Measurements from ENCODE around the gene RAPGEF4.

DNA sequence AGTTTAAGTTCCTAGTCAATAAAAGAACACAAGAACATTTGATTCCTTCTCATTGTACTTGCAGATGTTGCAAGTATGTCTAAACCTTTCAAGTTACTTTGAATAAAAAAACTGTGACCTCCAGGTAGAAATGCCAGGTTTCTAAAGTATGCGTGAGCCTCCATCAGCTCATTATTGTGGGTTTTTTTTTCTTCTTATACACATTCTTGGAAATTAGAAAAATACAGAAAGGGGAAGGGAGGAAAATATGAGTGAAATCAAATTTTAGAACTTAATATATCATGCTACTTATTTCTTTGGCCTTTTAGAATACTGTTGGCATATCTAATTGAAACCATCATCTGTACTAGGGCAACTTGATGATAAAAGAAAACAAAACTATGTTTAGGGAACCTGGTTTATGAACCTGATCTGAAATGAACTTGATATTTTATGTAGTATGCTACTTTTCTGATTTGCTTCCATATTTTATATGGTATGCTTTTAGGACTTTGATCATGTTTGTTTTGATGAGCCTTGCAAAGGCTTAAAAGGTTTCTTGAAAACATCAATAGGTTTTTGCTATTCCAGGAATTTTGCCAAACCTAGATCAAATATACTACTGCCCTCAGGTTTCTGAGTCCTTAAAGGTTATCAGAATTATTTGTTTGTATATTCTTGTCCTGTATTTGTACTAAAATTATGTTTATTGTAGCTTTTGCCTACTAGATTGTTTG lies 209.3 kb downstream of the RAPGEF4 start:
- TF ChIP-seq CTCF (CRISPR knock-in tag; IDR thresholded peaks at IDR 0.05) (no peak), ATF2 (CRISPR knock-in tag; IDR thresholded peaks at IDR 0.05) (no peak), ATRX (CRISPR knock-in tag; IDR thresholded peaks at IDR 0.05; ENCODE audit: borderline replicate concordance) (no peak), FOXP1 (IDR thresholded peaks at IDR 0.05) (no peak), FOXP1 (CRISPR knock-in tag; IDR thresholded peaks at IDR 0.05) (no peak), SOX6 (IDR thresholded peaks at IDR 0.05) (no peak), SOX6 (CRISPR knock-in tag; IDR thresholded peaks at IDR 0.05) (no peak), ZNF329 (CRISPR knock-in tag; IDR thresholded peaks at IDR 0.05; ENCODE audit: low read depth) (no peak), EZH2 (conservative IDR thresholded peaks at IDR 0.05; ENCODE audit: low read depth, low read length) (no peak), TCF7 (IDR thresholded peaks at IDR 0.05; ENCODE audit: low read depth) (no peak), POLR2A (IDR thresholded peaks at IDR 0.05; ENCODE audit: insufficient read depth in 1 of 2, low read depth in 2 of 2, low read length in 2 of 2) (no peak)
- TF ChIP-seq, protein P1, sequence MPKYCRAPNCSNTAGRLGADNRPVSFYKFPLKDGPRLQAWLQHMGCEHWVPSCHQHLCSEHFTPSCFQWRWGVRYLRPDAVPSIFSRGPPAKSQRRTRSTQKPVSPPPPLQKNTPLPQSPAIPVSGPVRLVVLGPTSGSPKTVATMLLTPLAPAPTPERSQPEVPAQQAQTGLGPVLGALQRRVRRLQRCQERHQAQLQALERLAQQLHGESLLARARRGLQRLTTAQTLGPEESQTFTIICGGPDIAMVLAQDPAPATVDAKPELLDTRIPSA (CRISPR knock-in tag; IDR thresholded peaks at IDR 0.05; ENCODE audit: borderline replicate concordance), result no peak

All from HepG2 (cell line).